Measurements from ENCODE around the gene ARHGAP26.
A peak's percentile ranks its signal among the peaks of the same experiment; 100 is the strongest.
"Not testable (repeated sequence)": the region's sequence is repeated elsewhere in the genome, so short reads cannot be mapped to it uniquely, and the experiment has no call there.

The ARHGAP26 gene

GRCh38 chr5:143190260-143190810 lies 420.2 kb downstream of the ARHGAP26 start:
- DNase-seq (ENCODE audit: low read depth) = no peak

GRCh38 chr5:143191720-143192119 lies 421.5 kb downstream of the ARHGAP26 start:
- DNase-seq (ENCODE audit: low read depth) = no peak

GRCh38 chr5:143192191-143192900 lies 422.2 kb downstream of the ARHGAP26 start:
- DNase-seq (ENCODE audit: low read depth) = peak; percentile 21

GRCh38 chr5:143194206-143194605 lies 424.0 kb downstream of the ARHGAP26 start:
- DNase-seq (ENCODE audit: low read depth) = no peak

- no peak for DNase-seq (ENCODE audit: low read depth)
Measured at GRCh38 chr5:143194713-143195112, 424.5 kb downstream of the ARHGAP26 start.

- DNase-seq (ENCODE audit: low read depth) = peak; percentile 57
Measured at GRCh38 chr5:143195491-143195890, 425.3 kb downstream of the ARHGAP26 start.

- no peak for DNase-seq (ENCODE audit: low read depth)
Measured at GRCh38 chr5:143196601-143197259, 426.6 kb downstream of the ARHGAP26 start.

- no peak for DNase-seq (ENCODE audit: low read depth)
Measured at GRCh38 chr5:143197260-143197656, 427.1 kb downstream of the ARHGAP26 start.

GRCh38 chr5:143198332-143198731 lies 428.2 kb downstream of the ARHGAP26 start:
- DNase-seq (ENCODE audit: low read depth) = no peak

- DNase-seq (ENCODE audit: low read depth) = no peak
Measured at GRCh38 chr5:143199161-143199560, 429.0 kb downstream of the ARHGAP26 start.

- no peak for DNase-seq (ENCODE audit: low read depth)
Measured at GRCh38 chr5:143199843-143200242, 429.7 kb downstream of the ARHGAP26 start.

GRCh38 chr5:143200781-143201398 lies 430.7 kb downstream of the ARHGAP26 start:
- peak; percentile 78 for DNase-seq (ENCODE audit: low read depth)

GRCh38 chr5:143201589-143201988 lies 431.4 kb downstream of the ARHGAP26 start:
- peak; percentile 77 for DNase-seq (ENCODE audit: low read depth)

- DNase-seq (ENCODE audit: low read depth) = not testable (repeated sequence)
Measured at GRCh38 chr5:143203301-143203956, 433.3 kb downstream of the ARHGAP26 start.

- DNase-seq (ENCODE audit: low read depth) = no peak
Measured at GRCh38 chr5:143204474-143205246, 434.5 kb downstream of the ARHGAP26 start.

GRCh38 chr5:143205386-143205785 lies 435.2 kb downstream of the ARHGAP26 start:
- DNase-seq (ENCODE audit: low read depth) = peak; percentile 80

GRCh38 chr5:143205883-143206195 lies 435.7 kb downstream of the ARHGAP26 start:
- no peak for DNase-seq (ENCODE audit: low read depth)

- DNase-seq (ENCODE audit: low read depth) = no peak
Measured at GRCh38 chr5:143206196-143207053, 436.2 kb downstream of the ARHGAP26 start.

- DNase-seq (ENCODE audit: low read depth) = no peak
Measured at GRCh38 chr5:143207058-143207457, 436.9 kb downstream of the ARHGAP26 start.

- DNase-seq (ENCODE audit: low read depth) = no peak
Measured at GRCh38 chr5:143207563-143208364, 437.6 kb downstream of the ARHGAP26 start.

All from fibroblast of gingiva (primary cell).